ENCODE results near the gene EXOC5.

EXOC5 gene

DNA sequence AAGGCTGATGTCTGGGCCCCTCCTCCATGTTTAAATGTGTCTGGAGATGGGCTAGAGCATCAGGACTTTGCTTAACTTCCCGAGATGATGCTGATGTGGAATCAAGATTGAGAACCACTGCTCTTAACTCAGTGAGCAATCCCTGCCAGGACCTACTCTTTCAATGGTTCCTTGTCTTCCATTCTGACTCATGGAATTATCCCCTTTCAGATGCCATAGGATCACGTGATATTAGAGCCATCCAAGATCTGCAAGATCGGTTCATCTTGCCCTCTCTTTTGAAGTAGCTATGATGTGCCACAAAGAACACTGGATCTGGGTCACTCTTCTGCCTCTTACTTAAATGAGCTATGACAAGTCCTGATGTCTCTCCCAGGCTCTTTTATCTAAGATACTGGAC, 96.8 kb downstream of the EXOC5 start:
- POLR2A ChIA-PET: no interaction called here
- TF ChIP-seq, protein P1, sequence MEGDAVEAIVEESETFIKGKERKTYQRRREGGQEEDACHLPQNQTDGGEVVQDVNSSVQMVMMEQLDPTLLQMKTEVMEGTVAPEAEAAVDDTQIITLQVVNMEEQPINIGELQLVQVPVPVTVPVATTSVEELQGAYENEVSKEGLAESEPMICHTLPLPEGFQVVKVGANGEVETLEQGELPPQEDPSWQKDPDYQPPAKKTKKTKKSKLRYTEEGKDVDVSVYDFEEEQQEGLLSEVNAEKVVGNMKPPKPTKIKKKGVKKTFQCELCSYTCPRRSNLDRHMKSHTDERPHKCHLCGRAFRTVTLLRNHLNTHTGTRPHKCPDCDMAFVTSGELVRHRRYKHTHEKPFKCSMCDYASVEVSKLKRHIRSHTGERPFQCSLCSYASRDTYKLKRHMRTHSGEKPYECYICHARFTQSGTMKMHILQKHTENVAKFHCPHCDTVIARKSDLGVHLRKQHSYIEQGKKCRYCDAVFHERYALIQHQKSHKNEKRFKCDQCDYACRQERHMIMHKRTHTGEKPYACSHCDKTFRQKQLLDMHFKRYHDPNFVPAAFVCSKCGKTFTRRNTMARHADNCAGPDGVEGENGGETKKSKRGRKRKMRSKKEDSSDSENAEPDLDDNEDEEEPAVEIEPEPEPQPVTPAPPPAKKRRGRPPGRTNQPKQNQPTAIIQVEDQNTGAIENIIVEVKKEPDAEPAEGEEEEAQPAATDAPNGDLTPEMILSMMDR (IDR thresholded peaks at IDR 0.05; ENCODE audit: control extremely low read depth, extremely low read depth, low read depth, missing control alignments): no peak
- CTCF ChIA-PET: interaction anchor here (1.3 to 1.5 kb wide), 2 partner anchors 10 to 15 kb away, joined by 4 to 5 read pairs; no protein-coding TSS in a partner anchor
- no peak for DNase-seq (ENCODE audit: extremely low spot score)

DNA sequence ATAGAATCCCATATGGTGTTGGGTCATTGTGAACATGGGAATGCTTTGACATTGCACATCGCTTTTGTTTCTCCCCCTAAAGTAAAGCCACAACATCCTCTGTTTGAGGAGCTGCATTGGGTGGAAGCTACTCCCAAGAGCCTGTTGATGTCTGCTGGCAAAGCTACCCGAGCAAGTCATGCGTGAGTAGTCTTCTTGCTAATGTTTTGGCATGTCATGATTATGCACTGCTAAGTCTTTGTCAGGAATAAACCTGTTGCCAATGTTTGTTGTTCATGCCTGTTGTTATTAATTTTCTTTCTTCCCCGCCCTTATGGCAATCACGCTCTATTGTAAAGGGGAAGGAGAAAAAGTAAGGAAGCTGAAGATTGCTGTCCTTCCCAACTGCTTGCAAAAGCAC, 97.3 kb downstream of the EXOC5 start:
- TF ChIP-seq, protein P1 (IDR thresholded peaks at IDR 0.05; ENCODE audit: control extremely low read depth, extremely low read depth, low read depth, missing control alignments): no peak
- ChIA-PET POLR2A (no interaction called here), CTCF (interaction anchor here (1.0 to 1.3 kb wide), 2 partner anchors 11 to 16 kb away, joined by 3 to 4 read pairs; no protein-coding TSS in a partner anchor)
- no peak for DNase-seq (ENCODE audit: extremely low spot score)

DNA sequence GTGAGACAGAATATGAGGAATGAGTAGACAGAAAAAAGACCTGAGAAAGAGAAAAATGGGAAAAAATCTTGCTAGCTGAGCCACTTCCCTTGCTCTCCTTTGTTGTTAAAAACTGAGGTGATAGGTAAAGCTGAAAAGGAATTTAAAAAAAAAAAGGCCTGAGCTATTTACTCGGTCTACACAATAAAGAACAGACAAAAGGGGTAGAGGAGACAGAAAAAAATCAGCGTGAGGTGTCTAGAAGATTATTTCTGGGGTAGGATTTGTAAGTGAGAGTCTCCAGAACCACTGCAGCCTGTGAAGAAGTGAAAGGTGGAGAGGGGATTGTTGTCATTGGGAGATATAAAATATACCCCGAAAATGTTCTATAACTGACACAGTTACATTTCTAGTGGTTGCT, 98.8 kb downstream of the EXOC5 start:
- no peak for DNase-seq (ENCODE audit: extremely low spot score)
- POLR2A ChIA-PET: no interaction called here
- TF ChIP-seq, protein P1 (IDR thresholded peaks at IDR 0.05; ENCODE audit: control extremely low read depth, extremely low read depth, low read depth, missing control alignments): no peak
- CTCF ChIA-PET: no interaction called here

DNA sequence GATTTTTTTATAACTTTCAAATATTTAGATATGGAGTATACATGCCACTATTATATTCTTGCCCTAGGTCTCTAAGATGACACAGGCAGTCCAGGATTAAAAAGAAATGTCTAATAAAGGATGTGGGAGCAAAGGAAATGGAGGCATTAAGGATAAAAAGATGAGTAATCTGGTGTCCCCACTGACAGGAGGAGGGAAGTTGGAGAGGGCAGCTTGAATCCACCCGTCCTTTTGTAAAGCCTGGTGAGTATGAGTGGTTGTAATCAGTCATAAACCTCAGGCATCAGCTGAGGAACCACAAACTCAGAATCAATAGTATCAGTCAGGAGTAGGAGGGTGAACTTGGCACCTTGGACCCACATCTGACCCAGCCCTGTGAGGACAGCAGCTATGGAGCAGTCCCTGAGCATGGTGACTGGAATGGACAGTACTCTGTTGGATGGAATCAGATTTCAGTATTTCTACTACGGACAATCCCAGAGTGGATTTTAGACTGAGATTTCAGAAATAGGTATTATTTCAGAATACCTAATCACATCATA, 100.5 kb downstream of the EXOC5 start:
- CTCF ChIA-PET: interaction anchor here (1.3 kb wide), 1 partner anchor 14 kb away, joined by 3 read pairs; no protein-coding TSS in a partner anchor
- TF ChIP-seq, protein P1 (IDR thresholded peaks at IDR 0.05; ENCODE audit: control extremely low read depth, extremely low read depth, low read depth, missing control alignments): no peak
- DNase-seq (ENCODE audit: extremely low spot score): no peak
- POLR2A ChIA-PET: no interaction called here

DNA sequence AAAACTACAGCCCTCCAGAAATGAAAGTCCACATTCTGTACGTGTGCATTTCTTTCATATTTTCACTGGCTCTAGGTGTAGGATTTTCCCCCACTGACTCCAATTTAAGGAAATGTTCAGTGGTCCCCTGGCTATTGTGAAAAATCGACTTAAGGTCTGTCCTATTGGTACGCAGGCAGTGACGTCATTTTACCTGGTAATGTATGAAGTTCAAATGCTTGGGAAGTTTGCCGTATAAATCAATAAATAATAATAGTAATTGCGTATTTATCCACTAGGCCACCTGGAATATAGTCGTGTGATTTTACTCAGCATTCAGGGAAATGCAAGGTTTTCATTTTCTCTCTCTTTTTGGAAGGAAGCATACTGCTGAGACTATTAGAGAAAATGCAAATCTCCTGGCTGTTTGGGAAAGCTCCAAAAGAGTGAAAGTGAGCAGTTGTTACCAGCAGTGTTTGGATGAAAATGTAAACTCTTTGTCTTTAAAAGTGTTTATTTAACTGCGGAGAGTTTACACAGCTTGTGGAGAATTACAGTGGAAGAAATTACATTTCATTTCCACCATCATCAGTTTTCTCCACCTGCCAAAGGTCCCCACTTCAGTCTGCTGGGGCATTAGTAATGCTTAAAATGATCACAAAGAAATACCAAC, 107.0 kb downstream of the EXOC5 start:
- CTCF ChIA-PET: no interaction called here
- POLR2A ChIA-PET: no interaction called here
- DNase-seq (ENCODE audit: extremely low spot score): no peak
- TF ChIP-seq, protein P1 (IDR thresholded peaks at IDR 0.05; ENCODE audit: control extremely low read depth, extremely low read depth, low read depth, missing control alignments): no peak

DNA sequence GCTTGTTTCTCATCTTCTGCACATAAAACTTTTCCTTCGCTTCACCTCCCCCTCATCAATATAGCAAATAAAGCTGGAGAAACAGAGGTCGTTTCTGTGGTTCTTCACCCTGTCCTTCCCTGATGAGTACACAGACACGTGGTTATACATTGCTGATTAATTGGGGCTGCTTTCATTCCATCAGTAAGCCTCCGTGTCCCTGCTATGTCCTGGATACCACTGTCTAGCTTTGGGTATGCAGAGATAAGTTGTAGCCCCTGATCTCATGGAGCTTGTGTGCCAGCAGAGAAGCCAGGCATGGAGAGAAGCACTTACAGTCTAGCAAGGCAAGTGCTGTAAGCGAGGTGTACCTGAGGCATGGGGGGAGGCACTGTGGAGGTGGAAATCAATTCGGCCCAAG, 108.4 kb downstream of the EXOC5 start:
- DNase-seq (ENCODE audit: extremely low spot score): no peak
- TF ChIP-seq, protein P1 (IDR thresholded peaks at IDR 0.05; ENCODE audit: control extremely low read depth, extremely low read depth, low read depth, missing control alignments): no peak
- CTCF ChIA-PET: interaction anchor here (0.8 kb wide), 1 partner anchor 15 kb away, joined by 3 read pairs; no protein-coding TSS in a partner anchor
- POLR2A ChIA-PET: no interaction called here

Data from GM10248 (cell line).